Stimulated activated CD4-positive, alpha-beta T cell treated with anti-CD3 and anti-CD28 coated beads, Interleukin-1b, Interleukin-23, amount 100 ng/mL, for 4 hours (primary cell): Measurements from ENCODE around the gene TMEM74B.

ENCODE experiments used
- DNase-seq, 2 donors: peaks; one replicate each; pipeline ENCODE4 v3.0.0-alpha.2; 2020; ENCODE audit warnings: low read depth in 2 of 2

TMEM74B gene

DNA sequence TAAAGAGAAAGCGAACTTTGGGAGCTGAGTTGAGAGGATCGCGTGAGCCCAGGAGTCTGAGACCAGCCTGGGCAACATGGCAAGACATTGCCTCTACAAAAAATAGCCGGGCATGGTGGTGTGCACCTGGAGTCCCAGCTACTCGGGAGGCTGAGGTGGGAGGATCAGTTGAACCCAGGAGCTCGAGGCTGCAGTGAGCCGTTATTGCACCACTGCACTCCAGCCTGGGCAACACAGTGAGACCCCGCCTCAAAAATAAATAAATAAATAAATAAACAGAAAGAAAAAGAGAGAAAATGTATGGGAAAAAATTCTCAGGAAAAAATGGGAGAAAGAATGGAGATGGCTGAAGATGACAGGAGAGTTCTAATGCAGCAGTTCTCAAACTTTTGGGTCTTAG is 21.0 kb upstream of the TMEM74B start:
- no peak for DNase-seq

DNA sequence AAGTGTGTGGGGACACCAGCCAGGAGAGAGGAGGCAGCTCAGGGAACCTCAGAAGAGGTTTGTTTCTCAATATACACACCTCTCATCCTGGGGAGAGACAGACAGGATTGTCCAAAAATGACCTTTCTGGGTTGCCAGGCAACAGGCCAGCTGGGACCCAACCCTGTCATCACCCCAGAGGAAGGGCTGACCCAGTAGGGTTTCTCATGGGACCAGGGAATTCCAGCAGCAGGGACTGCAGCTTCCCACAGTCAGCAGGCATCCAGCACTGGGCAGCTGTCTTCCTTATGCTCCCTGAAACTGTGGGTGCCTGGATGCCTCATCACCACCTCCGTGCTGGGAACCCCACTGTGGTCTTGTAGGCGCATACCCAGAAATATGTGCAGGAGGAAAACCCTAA is 19.8 kb upstream of the TMEM74B start:
- no peak for DNase-seq

DNA sequence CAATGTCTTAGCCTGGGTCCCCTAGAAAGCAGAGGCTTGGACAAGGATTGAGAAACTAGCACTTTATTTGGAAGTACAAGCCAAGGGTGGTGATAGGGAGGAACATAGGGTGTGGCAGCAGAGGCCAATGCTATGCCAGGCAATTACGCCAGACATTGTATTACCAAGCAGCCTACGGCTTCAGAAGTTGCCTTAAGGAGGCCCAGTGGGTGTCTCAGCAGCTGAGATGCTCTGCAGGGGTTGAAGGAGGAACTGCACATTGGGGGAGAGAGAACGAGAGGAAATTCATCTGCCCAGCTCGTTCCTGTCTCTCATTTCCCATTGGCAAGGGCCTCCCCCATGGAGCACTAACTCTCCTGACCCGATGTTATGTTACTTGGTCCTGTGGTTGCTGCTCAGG is 19.3 kb upstream of the TMEM74B start:
- DNase-seq: no peak

DNA sequence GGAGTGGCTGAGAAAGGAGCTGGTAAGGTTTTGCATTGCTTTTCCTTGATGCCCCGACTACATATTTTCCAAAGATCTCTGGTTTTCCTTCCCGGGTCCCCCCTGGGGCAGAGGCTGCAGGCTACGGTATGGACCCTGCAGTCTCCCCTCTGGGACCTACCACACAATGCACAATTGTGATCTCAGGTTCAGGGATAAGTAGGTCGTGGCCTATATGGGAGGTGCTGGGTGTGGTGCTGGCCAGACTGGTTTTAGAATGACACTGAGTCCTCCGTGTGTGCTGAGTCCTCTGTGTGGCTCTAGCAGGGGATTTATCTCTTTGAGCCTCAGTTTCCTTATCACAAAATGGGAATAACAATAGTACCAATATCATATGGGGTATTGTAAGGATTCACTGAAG is 18.8 kb upstream of the TMEM74B start:
- no peak for DNase-seq

DNA sequence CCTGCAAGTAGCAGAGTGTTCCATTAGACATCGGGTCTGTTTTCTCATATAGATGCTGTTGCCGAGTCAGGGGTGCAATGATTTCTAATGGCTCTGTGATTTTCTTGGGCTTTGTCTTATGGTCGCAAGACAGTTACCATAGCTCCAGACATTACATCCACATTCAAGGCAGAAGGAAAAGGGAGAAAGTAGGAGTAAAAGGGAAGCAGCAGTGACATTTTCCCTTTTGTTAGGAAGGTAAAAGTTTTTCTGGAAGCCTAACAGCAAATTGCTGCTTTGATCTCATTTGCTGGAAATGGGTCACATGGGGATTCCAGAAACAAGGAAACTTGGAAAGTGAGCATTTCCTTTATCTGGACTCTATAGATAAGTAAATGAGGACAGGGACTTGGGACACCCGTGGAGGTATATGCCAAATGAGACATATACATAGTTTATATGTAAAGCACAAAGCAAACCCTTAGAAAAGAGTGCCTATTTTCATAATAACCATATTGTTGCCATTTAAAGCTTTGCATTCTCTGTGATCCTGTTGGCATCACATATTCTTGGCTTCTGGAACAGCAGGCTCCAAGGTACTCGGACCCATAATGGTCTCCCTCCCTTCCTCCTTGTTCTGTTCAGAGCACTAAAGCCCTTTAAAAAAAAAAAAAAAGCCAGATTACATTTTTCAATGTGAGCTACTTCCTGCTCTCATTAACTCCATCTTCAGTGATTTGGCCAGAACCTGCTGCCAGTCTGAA is 18.2 kb upstream of the TMEM74B start, which contains the start of gene C20orf202:
Gene C20orf202, plus strand, starts transcription at position 693 of the 743 bp plus-strand sequence. CDS start 132 bp downstream, outside the sequence.
- no peak for DNase-seq

DNA sequence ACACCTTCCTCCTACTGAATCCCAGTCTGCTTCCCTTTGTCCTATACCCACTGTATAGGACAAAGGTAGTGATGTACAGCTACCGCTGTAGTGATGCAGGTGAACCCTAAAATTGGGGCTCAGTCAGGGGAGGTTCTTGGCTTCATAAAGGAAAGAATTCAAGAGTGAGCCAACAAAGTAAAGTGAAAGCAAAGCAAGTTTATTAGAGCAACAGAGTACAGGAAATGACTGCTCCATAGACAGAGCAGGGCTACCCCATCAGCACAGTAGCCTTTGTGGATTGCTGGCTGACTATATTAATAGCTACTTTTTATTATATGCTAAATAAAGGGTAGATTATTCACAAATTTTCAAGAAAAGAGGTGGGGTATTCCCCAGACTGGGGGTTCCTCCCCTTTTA is 15.2 kb upstream of the TMEM74B start:
- DNase-seq: no peak

DNA sequence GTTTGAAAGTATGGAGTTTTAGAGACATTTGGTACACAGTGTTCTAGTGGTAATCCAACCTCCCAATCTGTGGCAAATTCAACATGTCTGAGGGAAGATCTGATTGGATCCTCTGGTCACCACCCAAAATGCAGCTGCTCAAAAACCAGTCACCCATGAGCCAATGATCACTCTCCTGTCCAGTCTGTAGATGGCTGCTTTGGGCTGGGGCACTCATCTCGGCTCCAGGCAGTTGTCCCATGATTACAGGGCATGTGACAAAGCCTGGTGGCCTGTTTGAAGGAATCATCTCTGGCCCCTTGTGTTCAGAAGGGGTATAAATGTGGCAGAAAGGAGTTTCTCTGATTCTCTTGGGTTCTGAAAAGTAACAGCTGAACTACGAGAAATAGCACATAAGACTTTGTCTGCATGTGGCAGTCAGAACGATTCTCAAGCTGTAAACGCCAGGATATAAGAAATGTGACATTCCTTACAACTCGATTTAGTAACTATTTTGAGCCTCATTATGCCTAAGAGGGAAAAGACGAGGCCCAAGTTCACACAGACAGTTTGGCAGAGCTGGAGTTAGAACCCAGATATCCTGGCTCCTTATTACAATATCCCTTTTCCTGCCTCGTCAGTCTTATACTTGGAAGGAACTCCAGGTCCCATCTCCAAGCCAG is 14.6 kb upstream of the TMEM74B start:
- DNase-seq: no peak

DNA sequence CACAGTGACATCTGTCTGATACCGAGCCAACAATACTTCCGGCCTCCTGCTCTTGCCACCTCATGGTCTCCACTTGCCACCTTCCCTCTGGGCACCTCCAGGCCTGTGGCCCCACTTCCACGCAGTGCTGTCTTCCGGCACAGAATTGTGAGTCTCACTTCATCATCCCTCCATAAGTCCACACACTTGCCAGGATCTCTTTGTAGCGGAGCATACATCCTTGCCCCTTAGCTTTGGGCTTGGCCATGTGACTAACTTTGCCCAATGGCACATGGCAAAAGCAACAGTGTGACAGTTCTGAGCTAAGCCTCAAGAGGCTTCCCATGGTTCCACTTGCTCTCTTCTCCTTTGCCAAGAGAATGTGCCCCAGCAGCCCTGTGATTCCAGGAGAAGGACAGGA is 14.0 kb upstream of the TMEM74B start:
- no peak for DNase-seq

DNA sequence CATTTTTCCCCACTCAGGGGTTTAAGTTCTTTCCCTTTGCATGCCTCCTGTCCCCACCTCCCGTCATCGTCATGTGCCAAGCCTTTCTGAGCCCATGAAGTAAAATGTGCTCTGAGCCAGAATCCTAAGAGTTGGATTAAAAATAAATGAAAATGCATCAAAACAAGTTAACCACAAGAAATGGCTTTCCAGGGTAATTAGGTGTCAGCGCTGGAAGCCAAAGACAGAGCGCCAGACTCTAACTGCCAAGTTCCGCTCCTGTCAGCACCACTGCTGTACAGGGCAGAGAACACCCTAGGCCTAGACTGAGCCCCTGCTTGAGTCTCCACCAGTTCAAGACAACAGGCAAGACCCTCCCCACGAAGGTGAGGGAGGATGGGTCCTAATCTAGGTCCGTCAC is 13.0 kb upstream of the TMEM74B start:
- DNase-seq: no peak

DNA sequence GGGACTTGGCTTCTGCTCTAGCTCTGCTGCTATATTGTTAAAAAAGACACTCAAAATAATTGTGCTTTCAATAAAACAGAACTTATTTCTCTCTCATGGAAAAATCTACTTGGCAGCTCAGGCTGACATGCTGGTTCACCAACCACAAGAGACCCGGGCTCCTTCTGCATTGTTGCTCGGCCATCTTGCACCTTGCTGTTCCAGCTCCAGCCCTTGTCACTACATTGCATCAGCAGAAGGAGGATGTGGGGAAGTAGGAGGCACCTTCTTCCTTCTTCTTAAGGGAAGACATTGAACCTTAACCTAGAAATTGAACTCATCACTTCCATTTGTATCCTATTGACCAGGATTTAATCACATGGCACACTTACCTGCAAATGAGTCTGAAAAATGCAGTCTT is 11.9 kb upstream of the TMEM74B start:
- no peak for DNase-seq

DNA sequence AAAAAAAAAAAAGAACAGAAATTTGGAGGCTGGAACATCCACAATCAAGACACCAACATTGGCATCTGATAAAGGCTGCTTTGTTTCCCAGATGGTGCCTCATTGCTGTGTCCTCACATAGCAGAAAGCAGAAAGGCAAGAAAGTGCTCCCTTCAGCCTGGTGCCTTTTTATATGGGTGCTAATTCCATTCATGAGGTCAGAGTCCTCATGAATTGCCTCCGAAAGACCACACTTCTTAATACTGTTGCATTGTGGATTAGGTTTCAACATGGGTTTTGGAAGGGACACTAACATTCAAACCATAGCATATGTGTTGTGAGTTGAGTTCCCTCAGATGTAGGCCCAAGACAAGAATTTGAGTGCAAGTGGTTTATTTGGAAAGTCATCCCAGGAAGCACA is 10.4 kb upstream of the TMEM74B start:
- DNase-seq: no peak

DNA sequence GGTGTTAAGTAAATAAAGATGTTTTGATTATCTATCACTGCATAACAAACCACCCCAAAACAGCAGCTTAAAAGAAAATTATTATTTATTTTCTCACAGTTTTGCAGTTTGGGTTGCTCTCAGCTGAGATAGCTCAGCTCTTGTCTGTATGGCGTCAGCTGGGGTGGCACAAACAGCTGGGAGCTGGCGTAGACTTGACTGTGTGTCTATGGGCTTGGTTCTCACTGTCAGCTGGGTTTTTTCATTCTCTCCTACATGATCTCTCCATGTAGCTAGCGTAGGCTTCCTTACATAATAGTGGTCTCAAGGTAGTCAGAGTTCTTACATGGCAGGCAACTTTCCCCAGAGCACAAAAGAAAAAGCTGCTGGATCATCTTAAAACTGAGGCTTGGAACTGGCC is 6.5 kb upstream of the TMEM74B start:
- DNase-seq: no peak

DNA sequence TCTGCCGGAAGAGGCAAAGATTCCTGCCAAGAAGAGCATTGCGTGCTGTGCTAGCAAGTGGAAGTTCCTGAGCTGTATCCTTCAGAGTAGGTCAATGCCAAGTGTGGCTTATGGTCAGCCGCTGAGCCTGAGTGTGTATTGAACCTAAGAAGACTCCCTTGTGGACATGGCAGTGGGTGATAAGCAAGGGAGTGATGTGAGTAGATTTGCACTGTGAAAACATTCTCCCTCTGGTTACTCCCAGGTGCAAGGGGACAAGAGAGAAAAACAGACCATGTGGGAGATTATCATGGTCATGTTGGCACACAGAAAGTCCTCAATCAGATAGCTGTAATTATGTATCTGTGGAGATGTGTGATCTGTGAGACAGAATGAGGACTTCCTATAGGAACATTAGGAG is 6.1 kb upstream of the TMEM74B start:
- no peak for DNase-seq

DNA sequence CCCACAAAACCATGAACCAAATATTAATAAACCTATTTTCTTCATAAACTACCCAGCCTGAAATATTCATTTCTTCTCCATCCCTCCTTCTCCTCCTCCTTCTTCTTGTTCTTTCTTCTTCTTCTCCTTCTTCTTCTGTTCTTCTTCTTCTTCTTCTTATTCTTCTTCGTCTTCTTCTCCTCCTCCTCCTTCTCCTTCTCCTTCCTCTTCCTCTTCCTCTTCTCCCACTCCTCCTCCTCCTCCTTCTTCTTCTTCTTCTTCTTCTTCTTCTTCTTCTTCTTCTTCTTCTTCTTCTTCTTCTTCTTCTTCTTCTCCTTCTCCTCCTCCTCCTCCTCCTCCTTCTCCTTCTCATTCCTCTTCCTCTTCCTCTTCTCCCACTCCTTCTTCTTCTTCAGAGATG is 5.0 kb upstream of the TMEM74B start:
- DNase-seq: no peak

DNA sequence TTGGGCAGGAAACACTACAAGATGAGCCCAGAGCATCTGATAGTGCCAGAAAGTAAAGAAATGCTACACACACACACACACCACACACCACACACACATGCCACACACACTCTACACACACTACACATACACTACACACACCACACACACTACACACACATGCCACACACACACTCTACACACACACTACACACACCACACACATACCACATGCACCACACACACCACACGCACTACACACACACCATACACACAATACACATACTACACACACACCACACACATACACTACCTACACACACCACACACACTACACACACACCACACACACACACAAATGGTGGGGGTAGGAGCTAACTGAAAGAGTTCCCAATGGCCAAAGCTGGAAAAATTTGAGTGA is 3.6 kb upstream of the TMEM74B start:
- DNase-seq: no peak

DNA sequence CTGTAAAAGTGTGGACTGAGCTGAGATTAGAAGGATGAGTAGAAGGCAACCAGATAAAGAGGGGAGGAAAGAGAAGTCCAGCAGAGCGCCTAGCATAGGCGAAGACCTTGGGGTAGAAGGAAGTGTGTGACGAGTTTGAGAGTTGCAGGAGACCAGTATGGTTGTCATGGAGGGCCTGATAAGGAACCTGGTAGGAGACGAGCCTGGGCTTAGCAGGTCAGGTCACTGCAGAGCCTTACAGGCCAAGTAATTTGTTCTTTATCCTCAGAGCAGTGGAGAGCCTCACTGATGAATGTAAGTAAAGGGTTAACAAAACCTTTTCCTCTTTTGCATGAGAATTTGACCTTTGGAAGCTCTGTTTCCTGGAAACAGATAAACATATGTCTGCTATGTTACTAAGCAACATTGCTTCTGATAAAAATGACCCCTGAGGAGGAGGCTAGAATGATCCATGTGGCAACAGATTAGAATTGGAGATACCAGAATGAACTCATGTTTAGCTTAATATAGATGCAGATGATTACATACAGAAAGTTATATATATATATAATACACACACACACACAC is 2.9 kb upstream of the TMEM74B start:
- DNase-seq: no peak

DNA sequence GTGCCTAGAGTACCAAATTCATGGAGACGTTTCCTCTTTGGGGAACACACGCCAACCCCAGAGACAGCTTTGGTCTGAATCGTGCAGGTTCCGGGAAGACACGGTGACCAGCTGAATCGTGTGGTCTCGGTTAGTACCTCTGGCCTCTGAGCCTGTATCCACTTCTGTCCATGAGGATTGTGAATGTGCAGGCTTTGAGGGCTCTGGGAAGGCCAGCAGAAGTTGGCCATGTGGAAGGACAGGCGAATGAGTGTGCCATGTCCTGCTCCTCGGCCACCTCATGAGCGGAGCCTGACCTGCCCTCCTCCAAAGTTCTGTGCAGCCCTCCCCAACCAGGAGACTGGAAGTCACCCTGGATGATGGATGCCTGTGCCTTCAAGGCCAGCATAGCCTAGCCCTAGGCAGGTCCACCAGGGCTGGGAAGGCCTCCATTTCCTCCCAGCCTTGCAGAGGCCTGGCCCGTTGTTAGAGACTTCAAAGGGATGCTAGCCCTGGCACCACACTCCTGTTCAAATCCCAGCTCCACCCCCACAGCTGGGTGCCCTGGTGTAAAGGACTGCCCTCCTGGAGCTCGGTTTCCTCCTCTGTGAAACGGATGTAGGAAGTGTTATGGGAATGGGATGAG is 1.7 kb upstream of the TMEM74B start:
- DNase-seq: no peak

DNA sequence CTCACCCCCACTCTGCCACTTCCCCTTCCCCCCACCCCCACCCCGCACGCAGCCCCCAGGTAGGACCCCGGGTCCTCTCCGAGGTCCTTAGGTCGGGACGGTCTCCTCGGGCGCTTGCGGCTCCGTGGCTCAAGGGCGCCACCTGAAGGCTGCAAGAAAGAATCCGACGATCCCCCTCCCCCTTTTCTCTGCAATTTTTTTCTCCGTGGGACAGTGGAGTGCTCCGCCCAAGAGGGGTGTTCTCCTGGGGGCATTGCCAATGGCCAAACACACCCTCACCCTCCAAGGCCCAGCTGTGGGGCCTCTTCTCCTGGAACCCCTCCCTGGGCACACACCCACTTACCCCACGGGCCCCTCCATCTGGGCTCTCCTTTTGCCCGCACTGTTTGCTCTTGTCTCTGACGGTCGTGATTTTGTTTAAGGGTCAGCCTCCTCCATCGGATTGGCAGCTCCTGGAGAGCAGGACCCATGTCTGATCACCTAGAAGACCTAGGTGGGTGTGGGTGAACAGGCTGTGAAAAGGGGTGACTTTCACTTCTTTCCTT is 1.1 kb upstream of the TMEM74B start:
- DNase-seq: peak in 1 of 2 donors; percentile 42

DNA sequence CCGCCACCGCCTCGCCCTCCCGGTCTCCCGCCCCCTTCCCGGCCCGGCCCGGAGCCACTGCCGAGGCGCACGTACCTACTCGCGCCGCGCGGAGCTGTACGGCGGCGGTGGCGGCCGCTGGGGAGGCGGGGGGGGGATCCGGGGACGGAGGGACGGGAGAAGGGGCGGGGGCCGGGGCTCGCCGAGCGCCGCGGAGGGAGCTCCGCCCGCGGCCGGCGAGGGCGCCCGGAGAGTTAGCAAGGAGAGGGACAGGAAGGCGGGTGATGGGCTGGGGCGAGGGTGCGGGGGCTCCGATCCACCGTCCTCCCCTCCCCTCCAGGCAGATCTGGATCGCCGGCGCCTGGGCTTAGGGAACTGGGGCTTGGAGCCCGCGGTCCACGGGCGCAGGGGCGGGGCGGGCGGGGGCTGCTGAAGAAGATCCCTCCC is 548 bp upstream of the TMEM74B start:
- DNase-seq: no peak

DNA sequence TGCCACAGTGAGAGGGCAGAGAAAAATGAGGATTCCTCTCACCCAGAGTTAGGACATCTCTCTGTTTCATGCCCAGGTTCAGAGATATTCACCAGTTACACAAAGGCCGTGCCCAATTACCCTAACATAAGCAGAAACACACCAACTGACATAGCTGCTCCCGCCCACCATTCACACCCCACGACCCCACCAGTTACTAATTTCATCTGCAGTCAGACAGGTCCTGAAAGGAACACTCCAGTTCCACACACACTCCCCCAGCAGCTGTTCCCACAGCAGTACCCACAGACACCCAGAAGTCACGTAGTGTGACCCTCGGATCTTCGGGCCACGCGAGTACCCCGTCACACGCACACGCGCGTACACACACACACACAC is 532 bp downstream of the TMEM74B start:
- no peak for DNase-seq

DNA sequence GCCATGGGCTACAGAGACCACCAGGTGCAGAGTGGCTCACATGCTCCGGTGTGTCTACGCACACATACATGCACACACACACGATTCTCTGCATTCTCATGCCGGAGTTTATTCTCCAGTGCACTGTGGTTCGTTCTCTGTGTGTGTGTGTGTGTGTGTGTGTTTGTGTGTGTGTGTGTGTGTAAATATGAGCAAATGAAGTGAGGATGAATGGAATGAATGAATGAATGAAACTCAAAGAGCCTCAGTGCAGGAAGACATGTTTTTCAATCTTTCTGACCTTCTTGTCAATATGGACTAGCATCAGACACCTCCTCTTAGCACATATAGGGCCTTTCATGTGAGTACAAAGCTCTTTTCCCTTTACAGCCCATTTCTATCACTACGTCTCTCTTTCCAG is 1.6 kb downstream of the TMEM74B start:
- no peak for DNase-seq

DNA sequence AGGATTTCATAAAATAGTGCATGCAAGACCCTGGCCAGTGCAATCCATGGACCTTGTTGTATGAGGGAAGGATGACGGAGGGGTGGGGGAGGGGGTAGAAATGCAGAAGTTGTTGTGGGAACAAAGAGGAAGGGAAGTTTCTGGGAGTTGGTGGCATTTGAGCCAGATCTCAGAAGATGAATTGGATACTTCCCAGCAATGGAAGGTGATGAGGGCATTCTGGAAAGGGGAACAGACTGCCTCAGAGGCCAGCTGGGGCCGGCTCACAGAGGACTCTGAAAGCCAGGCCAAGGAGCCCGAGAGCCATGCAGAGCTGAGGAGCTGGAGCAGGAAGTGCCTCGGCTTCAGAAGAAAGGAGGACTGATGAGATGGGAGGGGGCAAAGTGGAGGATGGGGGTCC is 2.7 kb downstream of the TMEM74B start:
- DNase-seq: no peak

DNA sequence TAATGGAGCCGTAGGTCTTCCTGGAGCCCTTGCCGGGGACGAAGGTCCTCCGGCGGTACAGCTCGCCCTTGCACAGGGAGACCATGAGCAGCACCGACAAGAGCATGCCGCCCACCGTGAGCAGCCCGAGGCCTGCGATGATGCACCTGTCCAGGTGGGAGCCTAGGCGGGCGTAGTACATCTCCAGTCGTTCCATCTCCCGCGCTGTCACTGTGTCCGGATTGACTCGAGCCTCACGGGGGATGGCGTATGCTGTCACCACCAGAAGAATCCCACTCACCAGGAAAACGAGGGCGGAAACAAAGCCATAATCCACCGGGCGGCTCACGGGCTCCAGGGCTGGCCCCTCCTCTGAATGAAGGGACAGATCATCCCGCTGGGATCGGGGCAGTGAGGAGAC is 3.8 kb downstream of the TMEM74B start:
- DNase-seq: no peak
